Ishikawa (cell line): Measurements from ENCODE around the gene GLI3.

Experiments used
- CEBPB ChIP-seq: IDR thresholded peaks from 2 replicates; pipeline ENCODE4 v1.6.1; 2012
- CREB1 ChIP-seq: IDR thresholded peaks from 2 replicates; pipeline ENCODE4 v1.6.1; 2012; ENCODE audit warnings: low read depth
- EGR1 ChIP-seq: IDR thresholded peaks from 2 replicates; pipeline ENCODE4 v1.6.1; 2012
- EP300 ChIP-seq: IDR thresholded peaks from 2 replicates; pipeline ENCODE4 v1.6.1; 2012; ENCODE audit warnings: borderline replicate concordance
- FOXM1 ChIP-seq: IDR thresholded peaks from 2 replicates; pipeline ENCODE4 v1.6.1; 2012; ENCODE audit warnings: low read depth, borderline replicate concordance
- MAX ChIP-seq: IDR thresholded peaks from 2 replicates; pipeline ENCODE4 v1.6.1; 2012
- NFIC ChIP-seq: IDR thresholded peaks from 2 replicates; pipeline ENCODE4 v1.6.1; 2012
- RAD21 ChIP-seq: IDR thresholded peaks from 2 replicates; pipeline ENCODE4 v1.6.1; 2012; ENCODE audit warnings: low read depth
- REST ChIP-seq: IDR thresholded peaks from 2 replicates; pipeline ENCODE4 v1.6.1; 2012; ENCODE audit warnings: low read depth, mild to moderate bottlenecking
- TAF1 ChIP-seq: IDR thresholded peaks from 2 replicates; pipeline ENCODE4 v1.6.1; 2012; ENCODE audit warnings: low read depth, mild to moderate bottlenecking
- TCF12 ChIP-seq: IDR thresholded peaks from 2 replicates; pipeline ENCODE4 v1.6.1; 2012; ENCODE audit warnings: low read depth
- TEAD4 ChIP-seq: IDR thresholded peaks from 2 replicates; pipeline ENCODE4 v1.6.1; 2012
- USF1 ChIP-seq: IDR thresholded peaks from 2 replicates; pipeline ENCODE4 v1.6.1; 2012
- YY1 ChIP-seq: IDR thresholded peaks from 2 replicates; pipeline ENCODE4 v1.6.1; 2012; ENCODE audit warnings: low read depth
- ZBTB7A ChIP-seq: IDR thresholded peaks from 2 replicates; pipeline ENCODE4 v1.6.1; 2012; ENCODE audit warnings: low read depth

The GLI3 gene

GRCh38 chr7:42055171-42055570 is 181.8 kb downstream of the GLI3 start:
- TF ChIP-seq TAF1 (no peak), ZBTB7A (no peak), CREB1 (no peak), CEBPB (no peak), EP300 (no peak), TEAD4 (no peak), REST (no peak), RAD21 (no peak), TCF12 (no peak), USF1 (no peak), FOXM1 (no peak), NFIC (no peak), MAX (no peak)

- TF ChIP-seq EGR1 (no peak), MAX (no peak), NFIC (no peak), TAF1 (no peak), YY1 (no peak), EP300 (no peak), TCF12 (no peak), CREB1 (no peak), ZBTB7A (no peak), REST (no peak), USF1 (no peak), CEBPB (no peak), FOXM1 (no peak), TEAD4 (no peak), RAD21 (no peak)
Observed at GRCh38 chr7:42053834-42054233, 183.2 kb downstream of the GLI3 start.

GRCh38 chr7:42049761-42050160 is 187.2 kb downstream of the GLI3 start:
- TF ChIP-seq ZBTB7A: no peak
- no peak for TF ChIP-seq REST
- TF ChIP-seq CREB1: no peak
- TF ChIP-seq NFIC: no peak
- TF ChIP-seq EGR1: no peak
- TF ChIP-seq MAX: no peak
- no peak for TF ChIP-seq USF1
- no peak for TF ChIP-seq RAD21
- no peak for TF ChIP-seq CEBPB
- no peak for TF ChIP-seq TCF12
- TF ChIP-seq TAF1: no peak
- no peak for TF ChIP-seq YY1
- no peak for TF ChIP-seq FOXM1

- no peak for TF ChIP-seq MAX
- TF ChIP-seq NFIC: no peak
- no peak for TF ChIP-seq REST
- TF ChIP-seq CREB1: no peak
- no peak for TF ChIP-seq TAF1
- no peak for TF ChIP-seq EGR1
- TF ChIP-seq FOXM1: no peak
- TF ChIP-seq USF1: no peak
- TF ChIP-seq ZBTB7A: no peak
- TF ChIP-seq YY1: no peak
- TF ChIP-seq TCF12: no peak
- TF ChIP-seq RAD21: no peak
- no peak for TF ChIP-seq TEAD4
- TF ChIP-seq EP300: no peak
- TF ChIP-seq CEBPB: no peak
Observed at GRCh38 chr7:42046483-42046882, 190.5 kb downstream of the GLI3 start.
